Vagina (tissue), 2 donors: Measurements from ENCODE around the gene MAFF. TPM values are rescaled to one million over a fixed set of nuclear protein-coding genes. Genes with fewer than 3 reads are reported as not detected.

Source experiments
- DNase-seq, 2 donors: peaks; one replicate each; pipeline ENCODE4 v3.0.0-alpha.2; 2017; ENCODE audit errors: extremely low spot score in 2 of 2
- H3K27ac ChIP-seq: fragments of 200-600 bp; sonication (generic); one replicate; pipeline ENCODE4 v1.5.1; 2019
- H3K27me3 ChIP-seq: fragments of 200-600 bp; sonication (generic); one replicate; pipeline ENCODE4 v1.5.1; 2019
- H3K36me3 ChIP-seq, 2 donors: fragments of 200-600 bp; sonication (generic); one replicate each; pipeline ENCODE4 v1.5.1; 2017 to 2019
- H3K4me1 ChIP-seq: fragments of 200-600 bp; sonication (generic); one replicate; pipeline ENCODE4 v1.5.1; 2019
- H3K4me3 ChIP-seq, 2 donors: fragments of 200-600 bp; sonication (generic); 1 replicate in 1 of 2; 2 replicates in 1 of 2; pipeline ENCODE4 v1.5.1; 2016 to 2019
- H3K9me3 ChIP-seq: fragments of 200-600 bp; sonication (generic); one replicate; pipeline ENCODE4 v1.5.1; 2019
- CTCF ChIP-seq, 3 experiments: fragments of 450-650 bp in 2 of 3; fragments of 200-600 bp in 1 of 3; sonication (generic) in 1 of 3; IDR thresholded peaks; one replicate each; pipeline ENCODE4 v1.5.1; 2017 to 2019; ENCODE audit warnings: antibody characterized with exemption in 3 of 3, mild to moderate bottlenecking in 2 of 3, moderate library complexity in 2 of 3
- POLR2A ChIP-seq, 2 donors: fragments of 450-650 bp; IDR thresholded peaks; one replicate each; pipeline ENCODE4 v1.6.1; 2017; ENCODE audit warnings: antibody characterized with exemption in 2 of 2, mild to moderate bottlenecking in 2 of 2, moderate library complexity in 2 of 2
- POLR2AphosphoS5 ChIP-seq, 2 donors: sonication (generic); formaldehyde crosslinking; IDR thresholded peaks; one replicate each; pipeline ENCODE4 v1.9.0; 2017; ENCODE audit warnings: antibody characterized with exemption in 2 of 2, mild to moderate bottlenecking in 2 of 2, low read depth in 1 of 2; ENCODE audit not compliant: insufficient read depth in 1 of 2
- intact Hi-C: fragments of 100-400 bp; cut with DNase I; formaldehyde crosslinking; loops from one replicate; pipeline ENCODE4 v1.15.1; 2023
- total RNA-seq: library from RNA; depleted of rRNA; stranded (reverse); fragments of >200 nt; gene quantifications from one replicate; pipeline ENCODE4 v1.2.3, GENCODE V29; 2016

MAFF gene
- total RNA-seq, 1 donor from 2014 or later = 90.6 TPM

GRCh38 chr22:38181453-38182200, 20.2 kb upstream of the MAFF start, which contains the start of gene PLA2G6:
Gene PLA2G6, minus strand, starts transcription at chr22:38181830. Its CDS starts 12,404 bp downstream, at chr22:38169426.
- TF ChIP-seq POLR2A (IDR thresholded peaks at IDR 0.05) (no peak), POLR2AphosphoS5 (IDR thresholded peaks at IDR 0.05; ENCODE audit: insufficient read depth in 1 of 2, low read depth in 1 of 2) (peak; percentile 86 to 99), CTCF (IDR thresholded peaks at IDR 0.05) (peak in 1 of 3 experiments; percentile 19)
- no peaks in the 10 kb centered on the region for H3K27me3 ChIP-seq
- H3K4me1 ChIP-seq = peaks cover 43% of the 10 kb centered on the region
- DNase-seq = peak; percentile 99
- H3K4me3 ChIP-seq = peak within 1 kb of the TSS; percentile 63 to 69
- intact Hi-C loops = loop anchor here (10.0 kb wide), 1 partner anchor 117 kb away; no protein-coding TSS in a partner anchor
- no peaks in the 10 kb centered on the region for H3K9me3 ChIP-seq
- no peaks in the 10 kb centered on the region for H3K36me3 ChIP-seq
- peak within 1 kb of the TSS; percentile 99 for H3K27ac ChIP-seq

- intact Hi-C loops = loop anchor here (10.0 kb wide), 1 partner anchor 120 kb away; no protein-coding TSS in a partner anchor
- no peak for TF ChIP-seq POLR2A (IDR thresholded peaks at IDR 0.05)
- no peak for TF ChIP-seq POLR2AphosphoS5 (IDR thresholded peaks at IDR 0.05; ENCODE audit: insufficient read depth in 1 of 2, low read depth in 1 of 2)
- TF ChIP-seq CTCF (IDR thresholded peaks at IDR 0.05) = no peak
These were observed 17.0 kb upstream of the MAFF start for GRCh38 chr22:38184788-38185187.

GRCh38 chr22:38186429-38186828, 15.4 kb upstream of the MAFF start:
- Histone ChIP-seq H3K4me1 (peaks cover 8% of the 10 kb centered on the region), H3K4me3 (no peak overlapping the region), H3K36me3 (no peaks in the 10 kb centered on the region), H3K27me3 (no peaks in the 10 kb centered on the region), H3K27ac (peak overlapping the region; percentile 37), H3K9me3 (no peaks in the 10 kb centered on the region)
- intact Hi-C loops = loop anchor here (10.0 kb wide), 1 partner anchor 122 kb away; no protein-coding TSS in a partner anchor
- DNase-seq = no peak
- no peak for TF ChIP-seq CTCF (IDR thresholded peaks at IDR 0.05)
- TF ChIP-seq POLR2AphosphoS5 (IDR thresholded peaks at IDR 0.05; ENCODE audit: insufficient read depth in 1 of 2, low read depth in 1 of 2) = no peak
- TF ChIP-seq POLR2A (IDR thresholded peaks at IDR 0.05) = no peak

More at GRCh38 chr22:38184788-38185187, 17.0 kb upstream of the MAFF start:
- no peak for DNase-seq
- Histone ChIP-seq H3K4me1 (peaks cover 24% of the 10 kb centered on the region), H3K36me3 (no peaks in the 10 kb centered on the region), H3K4me3 (no peak overlapping the region), H3K9me3 (no peaks in the 10 kb centered on the region), H3K27ac (no peak overlapping the region), H3K27me3 (no peaks in the 10 kb centered on the region)

DNA sequence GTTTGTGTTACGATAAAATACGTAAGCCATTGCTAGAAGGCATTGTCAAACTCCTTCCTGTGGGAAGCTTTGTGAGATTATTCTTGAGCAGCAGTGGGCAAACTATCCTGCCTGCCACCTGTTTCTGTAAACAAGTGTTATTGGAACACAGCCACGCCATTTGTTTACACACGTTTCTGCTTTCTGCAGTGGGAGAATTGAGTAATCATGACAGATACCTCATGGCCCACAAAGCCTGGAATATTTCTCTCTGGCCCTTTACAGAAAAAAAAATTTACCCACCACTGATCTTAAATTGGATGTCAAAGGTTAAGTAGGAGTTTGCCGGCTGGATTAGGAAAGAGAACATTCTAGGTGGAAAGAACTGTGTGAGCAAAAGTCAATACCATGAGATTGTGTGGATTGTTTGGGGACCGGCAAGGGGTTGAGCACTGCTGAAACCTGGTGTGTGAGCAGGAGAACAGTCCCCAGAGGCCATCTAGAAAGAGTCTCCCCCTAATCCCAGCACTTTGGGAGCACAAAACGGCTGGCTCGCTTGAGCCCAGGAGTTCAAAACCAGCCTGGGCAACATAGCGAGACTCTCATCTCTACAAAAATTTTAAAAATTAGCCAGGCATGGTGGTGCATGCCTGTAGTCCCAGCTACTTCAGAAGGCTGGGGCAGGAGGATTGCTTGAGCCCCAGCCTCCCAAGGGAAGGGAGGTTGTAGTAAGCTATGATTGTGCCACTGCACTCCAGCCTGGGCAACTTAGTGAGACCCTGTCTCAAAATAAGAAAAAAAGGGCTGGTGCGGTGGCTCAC, 14.2 kb upstream of the MAFF start:
- TF ChIP-seq POLR2A (IDR thresholded peaks at IDR 0.05) = no peak
- no peak for TF ChIP-seq CTCF (IDR thresholded peaks at IDR 0.05)
- no peak for TF ChIP-seq POLR2AphosphoS5 (IDR thresholded peaks at IDR 0.05; ENCODE audit: insufficient read depth in 1 of 2, low read depth in 1 of 2)
- intact Hi-C loops = loop anchor here (10.0 kb wide), 1 partner anchor 123 kb away; no protein-coding TSS in a partner anchor

More for the DNA sequence above, 14.2 kb upstream of the MAFF start:
- H3K27ac ChIP-seq = peak overlapping the region; percentile 16
- DNase-seq = no peak
- no peak overlapping the region for H3K4me3 ChIP-seq
- no peaks in the 10 kb centered on the region for H3K9me3 ChIP-seq
- H3K4me1 ChIP-seq = peaks cover 8% of the 10 kb centered on the region
- no peaks in the 10 kb centered on the region for H3K27me3 ChIP-seq
- no peaks in the 10 kb centered on the region for H3K36me3 ChIP-seq
